Peyer's patch (tissue), 4 donors: ENCODE data around the gene FOXP4.

Source experiments
- POLR2A ChIP-seq, 2 donors: fragments of 450-650 bp; IDR thresholded peaks; one replicate each; pipeline ENCODE4 v1.5.1; 2017; ENCODE audit warnings: antibody characterized with exemption in 2 of 2, mild to moderate bottlenecking in 2 of 2, moderate library complexity in 2 of 2
- TF ChIP-seq, protein P1 (sequence below), 6 experiments: fragments of 450-650 bp in 4 of 6; fragments of 200-600 bp in 2 of 6; sonication (generic) in 1 of 6; IDR thresholded peaks; one replicate each; pipeline ENCODE4 v1.5.1; 2017 to 2019; ENCODE audit warnings: antibody characterized with exemption in 6 of 6, mild to moderate bottlenecking in 3 of 6, moderate library complexity in 1 of 6

DNA sequence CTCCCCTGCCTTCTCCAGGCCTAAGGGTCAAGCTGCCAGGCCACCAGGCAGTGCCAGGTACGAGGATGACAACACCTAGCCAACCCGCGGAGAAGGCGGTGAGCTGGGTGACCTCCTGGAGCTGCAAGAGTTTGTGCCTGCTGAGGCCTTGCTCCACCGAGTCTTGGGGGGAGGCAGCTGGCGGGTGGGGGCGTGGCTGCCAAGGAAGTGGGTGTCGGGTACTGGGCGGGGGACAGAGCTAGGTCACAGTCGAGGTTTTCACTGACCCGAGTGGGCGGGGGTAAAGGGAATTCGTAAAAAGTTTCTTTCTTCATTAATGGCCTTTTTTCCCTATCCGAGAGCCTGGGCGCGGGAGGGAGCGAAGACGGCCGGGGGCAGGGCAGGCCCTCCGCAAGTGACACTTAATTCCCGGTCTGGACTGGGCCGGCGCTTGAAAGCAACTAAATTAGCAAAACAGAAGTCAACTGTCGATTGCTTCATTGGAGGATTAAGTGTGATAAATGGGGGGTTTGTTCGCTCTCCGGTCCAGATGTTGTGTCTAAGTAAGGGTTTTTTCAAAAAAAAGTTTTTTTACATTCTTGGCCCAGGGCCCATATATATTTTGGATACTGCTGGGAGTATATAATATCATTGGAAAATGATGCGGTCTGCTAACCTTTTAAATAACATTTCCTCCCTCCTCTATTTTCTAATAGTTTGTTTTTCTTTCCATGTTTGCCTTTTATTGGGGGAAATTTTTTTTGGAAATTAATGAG is 43.1 kb upstream of the FOXP4 start:
- TF ChIP-seq, protein P1, sequence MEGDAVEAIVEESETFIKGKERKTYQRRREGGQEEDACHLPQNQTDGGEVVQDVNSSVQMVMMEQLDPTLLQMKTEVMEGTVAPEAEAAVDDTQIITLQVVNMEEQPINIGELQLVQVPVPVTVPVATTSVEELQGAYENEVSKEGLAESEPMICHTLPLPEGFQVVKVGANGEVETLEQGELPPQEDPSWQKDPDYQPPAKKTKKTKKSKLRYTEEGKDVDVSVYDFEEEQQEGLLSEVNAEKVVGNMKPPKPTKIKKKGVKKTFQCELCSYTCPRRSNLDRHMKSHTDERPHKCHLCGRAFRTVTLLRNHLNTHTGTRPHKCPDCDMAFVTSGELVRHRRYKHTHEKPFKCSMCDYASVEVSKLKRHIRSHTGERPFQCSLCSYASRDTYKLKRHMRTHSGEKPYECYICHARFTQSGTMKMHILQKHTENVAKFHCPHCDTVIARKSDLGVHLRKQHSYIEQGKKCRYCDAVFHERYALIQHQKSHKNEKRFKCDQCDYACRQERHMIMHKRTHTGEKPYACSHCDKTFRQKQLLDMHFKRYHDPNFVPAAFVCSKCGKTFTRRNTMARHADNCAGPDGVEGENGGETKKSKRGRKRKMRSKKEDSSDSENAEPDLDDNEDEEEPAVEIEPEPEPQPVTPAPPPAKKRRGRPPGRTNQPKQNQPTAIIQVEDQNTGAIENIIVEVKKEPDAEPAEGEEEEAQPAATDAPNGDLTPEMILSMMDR (IDR thresholded peaks at IDR 0.05), result no peak
- TF ChIP-seq POLR2A (IDR thresholded peaks at IDR 0.05), result no peak
